HEK293T (cell line): ENCODE data around the gene SLX4.

Source experiments
- CTCF ChIA-PET: fragments of 350-600 bp; formaldehyde crosslinking; extraction: SDS; loops from one replicate; lab custom pipeline; 2021; ENCODE audit warnings: antibody characterized with exemption, inconsistent platforms; lab: Yijun Ruan, JAX
- POLR2A ChIA-PET: fragments of 350-600 bp; formaldehyde crosslinking; extraction: SDS; loops from one replicate; lab custom pipeline; 2020; ENCODE audit warnings: antibody characterized with exemption, inconsistent platforms; lab: Yijun Ruan, JAX
- DNase-seq: peaks from one replicate; pipeline ENCODE4 v3.0.0; 2012; ENCODE audit warnings: mixed read lengths; ENCODE audit errors: extremely low spot score
- ARNT ChIP-seq: fragments of 450-650 bp; IDR thresholded peaks from 2 replicates; pipeline ENCODE4 v1.6.1; 2017; ENCODE audit warnings: mild to moderate bottlenecking
- BHLHE40 ChIP-seq: fragments of 450-650 bp; IDR thresholded peaks from 2 replicates; pipeline ENCODE4 v1.6.1; 2016; ENCODE audit warnings: mild to moderate bottlenecking, moderate library complexity, borderline replicate concordance
- CTBP1 ChIP-seq: fragments of 450-650 bp; IDR thresholded peaks from 2 replicates; pipeline ENCODE4 v1.6.1; 2016; ENCODE audit warnings: borderline replicate concordance
- ELF4 ChIP-seq: fragments of 450-650 bp; IDR thresholded peaks from 2 replicates; pipeline ENCODE4 v1.6.1; 2017; ENCODE audit warnings: antibody characterized with exemption
- FOXA1 ChIP-seq: fragments of 450-650 bp; IDR thresholded peaks from 2 replicates; pipeline ENCODE4 v1.6.1; 2016; ENCODE audit warnings: mild to moderate bottlenecking
- FOXK2 ChIP-seq: fragments of 450-650 bp; IDR thresholded peaks from 2 replicates; pipeline ENCODE4 v1.6.1; 2016; ENCODE audit warnings: mild to moderate bottlenecking
- FOXM1 ChIP-seq: fragments of 450-650 bp; IDR thresholded peaks from 2 replicates; pipeline ENCODE4 v1.6.1; 2017; ENCODE audit warnings: mild to moderate bottlenecking, borderline replicate concordance
- HDGF ChIP-seq: fragments of 450-650 bp; IDR thresholded peaks from 2 replicates; pipeline ENCODE4 v1.6.1; 2017; ENCODE audit warnings: antibody characterized with exemption, borderline replicate concordance
- L3MBTL2 ChIP-seq: fragments of 450-650 bp; conservative IDR thresholded peaks from 2 replicates; pipeline ENCODE4 v1.6.1; 2016; ENCODE audit warnings: mild to moderate bottlenecking
- LEF1 ChIP-seq: fragments of 450-650 bp; IDR thresholded peaks from 2 replicates; pipeline ENCODE4 v1.6.1; 2017; ENCODE audit warnings: mild to moderate bottlenecking, borderline replicate concordance
- NFRKB ChIP-seq: fragments of 450-650 bp; IDR thresholded peaks from 2 replicates; pipeline ENCODE4 v1.6.1; 2016; ENCODE audit warnings: mild to moderate bottlenecking, moderate library complexity
- SP1 ChIP-seq: fragments of 450-650 bp; IDR thresholded peaks from 2 replicates; pipeline ENCODE4 v1.6.1; 2017
- SUZ12 ChIP-seq: fragments of 450-650 bp; IDR thresholded peaks from 2 replicates; pipeline ENCODE4 v1.6.1; 2016; ENCODE audit warnings: mild to moderate bottlenecking
- TARDBP ChIP-seq: fragments of 450-650 bp; IDR thresholded peaks from 2 replicates; pipeline ENCODE4 v1.6.1; 2016
- ZNF384 ChIP-seq: fragments of 450-650 bp; IDR thresholded peaks from 2 replicates; pipeline ENCODE4 v1.6.1; 2016
- TF ChIP-seq, protein P1 (sequence below): fragments of 450-650 bp; IDR thresholded peaks from 2 replicates; pipeline ENCODE4 v1.6.1; 2016

The SLX4 gene

DNA sequence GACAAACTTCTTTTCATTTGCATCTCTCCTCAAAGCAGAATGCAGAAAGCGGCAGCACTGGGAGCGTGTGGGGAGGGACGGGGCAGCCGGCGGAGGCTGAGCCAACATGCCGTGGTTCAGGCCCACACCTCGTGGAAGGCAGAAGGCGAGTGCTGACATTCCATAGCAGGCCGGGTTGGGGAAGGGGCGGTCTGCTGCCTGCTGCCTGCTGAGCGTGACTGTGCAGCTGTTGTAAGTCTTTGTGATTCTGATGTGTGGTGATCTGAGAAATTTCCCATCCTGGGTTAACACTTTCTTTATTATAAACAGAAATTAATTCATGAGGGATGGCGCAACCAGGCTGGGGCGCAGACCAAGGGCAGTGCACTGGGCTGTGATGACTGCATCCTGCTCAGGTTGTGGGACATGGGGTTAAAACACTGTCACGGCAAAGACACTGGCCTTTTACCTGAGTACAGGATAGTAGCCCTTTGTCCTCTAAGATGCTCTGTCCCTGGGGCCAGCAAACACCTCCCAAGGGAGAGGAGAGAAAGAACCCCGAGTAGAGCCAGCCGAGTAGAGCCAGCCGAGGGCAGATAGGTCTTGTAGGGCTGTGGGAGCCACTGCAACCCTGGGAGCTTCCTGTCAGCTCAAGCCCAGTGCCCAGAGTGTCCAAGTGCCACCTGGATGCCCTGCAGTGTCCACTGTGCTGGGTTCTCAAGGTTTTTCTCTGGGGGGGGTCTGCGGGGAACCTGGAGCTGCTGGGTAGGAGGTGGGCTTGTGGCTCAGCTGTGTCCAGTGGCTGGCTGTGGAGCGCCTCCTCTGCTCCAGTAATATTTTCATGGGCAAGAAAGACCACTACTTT lies 34.3 kb upstream of the SLX4 start:
- no peak for TF ChIP-seq ARNT
- ChIA-PET CTCF (no interaction called here), POLR2A (no interaction called here)
- DNase-seq, result no peak

DNA sequence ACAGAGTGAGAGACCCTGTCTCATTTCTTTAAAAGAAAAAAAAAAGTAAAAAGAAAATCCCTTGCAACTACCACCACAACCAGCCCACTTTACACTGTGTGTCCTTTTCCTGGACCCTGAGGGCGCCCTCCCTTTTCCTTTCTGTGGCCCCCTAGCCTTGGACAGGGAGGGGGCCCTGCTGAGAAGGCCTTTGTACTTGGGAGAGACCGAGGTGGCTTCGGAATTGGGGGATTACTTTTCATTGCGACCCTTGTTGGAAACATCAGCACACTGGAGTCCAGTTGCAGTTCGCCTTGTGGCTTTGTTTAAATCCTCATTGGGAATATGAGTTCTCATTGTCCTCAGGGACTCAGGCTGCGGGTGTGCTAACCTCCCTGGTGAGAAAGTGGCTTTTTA lies 33.7 kb upstream of the SLX4 start:
- DNase-seq, result no peak
- CTCF ChIA-PET, result no interaction called here
- POLR2A ChIA-PET, result no interaction called here
- TF ChIP-seq LEF1, result no peak
- no peak for TF ChIP-seq L3MBTL2
- no peak for TF ChIP-seq ELF4
- TF ChIP-seq, protein P1, sequence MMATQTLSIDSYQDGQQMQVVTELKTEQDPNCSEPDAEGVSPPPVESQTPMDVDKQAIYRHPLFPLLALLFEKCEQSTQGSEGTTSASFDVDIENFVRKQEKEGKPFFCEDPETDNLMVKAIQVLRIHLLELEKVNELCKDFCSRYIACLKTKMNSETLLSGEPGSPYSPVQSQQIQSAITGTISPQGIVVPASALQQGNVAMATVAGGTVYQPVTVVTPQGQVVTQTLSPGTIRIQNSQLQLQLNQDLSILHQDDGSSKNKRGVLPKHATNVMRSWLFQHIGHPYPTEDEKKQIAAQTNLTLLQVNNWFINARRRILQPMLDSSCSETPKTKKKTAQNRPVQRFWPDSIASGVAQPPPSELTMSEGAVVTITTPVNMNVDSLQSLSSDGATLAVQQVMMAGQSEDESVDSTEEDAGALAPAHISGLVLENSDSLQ, result no peak
- TF ChIP-seq TARDBP, result no peak
- no peak for TF ChIP-seq ZNF384
- no peak for TF ChIP-seq FOXA1
- no peak for TF ChIP-seq NFRKB
- TF ChIP-seq BHLHE40, result no peak
- TF ChIP-seq ARNT, result no peak
- TF ChIP-seq FOXK2, result no peak
- no peak for TF ChIP-seq HDGF
- no peak for TF ChIP-seq SUZ12
- TF ChIP-seq CTBP1, result no peak
- TF ChIP-seq FOXM1, result no peak
- TF ChIP-seq SP1, result no peak

DNA sequence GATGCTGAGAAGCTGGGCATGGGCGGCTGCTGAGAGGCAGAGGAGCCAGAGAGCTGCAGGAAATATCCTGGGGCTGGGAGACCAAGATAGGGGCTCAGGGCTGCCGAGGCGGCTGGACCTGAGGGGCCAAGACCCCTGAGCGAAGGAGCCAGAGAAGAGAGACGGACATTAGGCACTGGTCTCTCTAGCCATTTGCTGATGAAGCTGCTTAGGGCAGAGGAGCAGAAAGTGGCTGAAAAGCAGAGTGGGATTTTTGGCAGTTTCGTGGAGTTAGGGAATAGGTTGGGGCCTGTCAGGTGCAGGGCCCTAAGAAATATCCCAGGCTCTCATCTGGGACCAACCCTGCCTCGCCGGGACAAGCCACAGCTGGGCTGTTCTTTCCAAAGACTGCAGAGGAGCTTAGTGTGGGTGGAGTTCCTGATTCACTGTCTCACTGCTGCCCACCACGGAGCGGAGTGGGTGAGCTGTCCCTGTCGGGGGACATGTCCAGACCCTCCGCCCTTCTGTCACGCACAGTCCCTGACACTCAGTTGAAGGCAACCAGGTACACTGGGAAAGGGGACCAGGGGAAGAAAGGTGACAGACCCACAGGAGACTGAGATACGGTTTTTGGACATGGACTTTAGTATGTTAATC lies 31.8 kb upstream of the SLX4 start:
- TF ChIP-seq FOXM1, result no peak
- TF ChIP-seq SUZ12, result no peak
- TF ChIP-seq FOXA1, result no peak
- TF ChIP-seq L3MBTL2, result no peak
- TF ChIP-seq ARNT, result no peak
- TF ChIP-seq HDGF, result no peak
- no peak for TF ChIP-seq NFRKB
- no peak for TF ChIP-seq SP1
- TF ChIP-seq CTBP1, result no peak
- no peak for TF ChIP-seq ELF4
- TF ChIP-seq ZNF384, result no peak
- no peak for TF ChIP-seq LEF1
- no peak for TF ChIP-seq BHLHE40
- ChIA-PET CTCF (no interaction called here), POLR2A (no interaction called here)
- no peak for DNase-seq

DNA sequence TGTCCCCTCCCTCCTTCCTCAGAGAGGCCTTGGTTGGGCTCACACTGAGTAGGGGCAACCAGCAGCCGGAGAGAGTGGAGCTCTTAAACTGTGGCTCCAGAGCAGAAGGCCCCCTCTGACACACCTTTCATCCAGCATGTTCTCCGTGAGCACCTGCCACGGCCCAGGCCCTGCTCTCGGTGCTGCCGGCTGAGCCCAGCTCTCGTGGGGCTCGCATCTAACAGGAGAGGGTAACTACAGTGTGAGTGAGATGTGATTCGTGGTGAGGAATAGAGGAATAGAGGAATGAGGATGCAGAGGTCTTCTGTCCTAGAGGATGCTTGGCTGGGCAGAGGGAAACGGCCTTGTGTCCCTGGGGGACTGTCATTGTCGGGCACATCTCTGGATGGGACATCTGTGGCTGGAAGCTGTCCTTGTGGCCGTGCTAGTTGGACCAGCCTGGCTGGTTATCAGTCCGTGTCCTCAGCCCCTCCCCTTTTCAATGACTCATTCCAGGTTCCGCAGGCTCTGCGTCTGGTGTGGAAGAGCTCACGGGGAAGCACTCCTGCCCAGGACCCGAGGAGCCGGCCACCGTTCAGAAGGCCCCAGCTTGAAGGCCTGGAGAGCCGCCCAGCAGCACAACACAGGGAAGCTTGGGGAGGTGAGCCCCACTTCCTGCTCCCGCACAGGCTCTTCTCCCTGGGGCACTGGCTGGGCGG lies 31.1 kb upstream of the SLX4 start:
- CTCF ChIA-PET, result no interaction called here
- POLR2A ChIA-PET, result no interaction called here
- TF ChIP-seq FOXK2 (no peak), FOXA1 (no peak), BHLHE40 (no peak), L3MBTL2 (no peak), TARDBP (no peak), ELF4 (no peak), CTBP1 (no peak)
- TF ChIP-seq, protein P1, result no peak

DNA sequence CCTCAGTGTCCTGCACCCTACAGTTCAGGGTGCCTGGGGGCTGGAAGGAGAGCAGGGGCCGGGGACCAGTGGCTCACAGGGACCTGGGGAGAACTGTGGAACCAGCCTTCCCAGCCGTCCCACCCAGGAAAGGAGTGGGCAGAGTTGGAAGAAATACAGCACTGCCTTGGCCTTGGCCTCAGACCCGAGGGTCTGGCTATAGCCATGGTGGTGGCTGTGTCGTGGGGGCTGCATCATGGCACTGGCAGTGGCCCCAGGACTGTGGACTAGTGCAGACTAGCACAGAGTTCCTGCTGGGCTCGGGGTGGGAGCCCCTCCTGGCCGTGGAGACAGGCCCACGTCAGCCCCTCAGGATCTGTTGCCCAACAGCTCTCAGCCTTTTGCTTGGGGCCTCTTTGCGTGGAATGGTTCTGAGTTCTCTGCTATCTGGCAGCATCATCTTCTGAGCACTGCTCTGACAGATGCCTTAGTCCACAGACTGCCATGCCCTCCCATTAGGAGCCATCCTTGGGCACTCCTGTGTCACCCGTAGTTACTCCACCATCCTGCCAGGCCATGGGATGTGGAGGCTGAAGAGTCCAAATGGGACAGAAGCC lies 30.5 kb upstream of the SLX4 start:
- TF ChIP-seq TARDBP (no peak), ZNF384 (no peak), ELF4 (no peak), FOXM1 (no peak), HDGF (no peak), FOXA1 (no peak), FOXK2 (no peak), SUZ12 (no peak), CTBP1 (no peak), ARNT (no peak), SP1 (no peak), NFRKB (no peak), BHLHE40 (no peak), L3MBTL2 (no peak)
- ChIA-PET CTCF (no interaction called here), POLR2A (no interaction called here)
- no peak for DNase-seq

More for the DNA sequence above, 31.1 kb upstream of the SLX4 start:
- no peak for DNase-seq
